ENCODE results near the gene TNFRSF25. TPM values are rescaled to one million over a fixed set of nuclear protein-coding genes. Genes with fewer than 3 reads are reported as not detected.

The TNFRSF25 gene
- total and polyA plus RNA-seq, 9 of the 15 experiments (the other 6 are each of a cell fraction or from before 2014, with no cell fraction given): 0.24 to 0.49 TPM; not detected in 7

DNA sequence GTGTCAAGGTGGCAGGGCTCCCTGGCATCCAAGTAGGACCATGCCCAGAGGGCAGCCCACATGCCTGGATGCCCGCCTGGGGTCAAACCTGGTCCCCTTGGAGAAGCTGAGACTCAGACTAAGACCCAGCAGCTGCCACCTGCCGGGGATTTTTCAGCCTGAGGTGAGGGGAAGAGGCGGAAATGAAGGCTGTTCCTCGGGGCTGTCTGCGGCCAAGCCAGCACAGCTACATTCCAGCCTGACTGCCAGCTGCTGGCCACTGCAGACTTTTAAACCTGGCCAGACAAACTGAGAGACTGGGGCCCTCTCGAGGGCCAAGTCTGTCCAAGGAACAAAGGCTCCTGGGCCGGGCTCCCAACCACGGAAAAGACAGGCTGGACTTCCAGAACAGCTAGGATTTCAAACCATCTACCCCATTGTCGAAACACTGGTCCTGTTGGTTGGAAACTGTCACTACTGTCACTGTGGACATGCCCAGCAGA lies 47.4 kb upstream of the TNFRSF25 start:
- Histone ChIP-seq H4K20me1 (replicated peaks; ENCODE audit: control insufficient read depth, insufficient read depth, low read length) (peaks cover 18% of the 10 kb centered on the region; the same call in 1 of the 2 replicates), H3K9me3 (replicated peaks; ENCODE audit: control insufficient read depth, insufficient read depth, low read depth, low read length) (no peaks in the 10 kb centered on the region), H3K79me2 (ENCODE audit: control insufficient read depth, insufficient read depth, low read length) (no peaks in the 10 kb centered on the region), H3K36me3 (ENCODE audit: control insufficient read depth, insufficient read depth, low read length) (no peaks in the 10 kb centered on the region), H3K4me3 (no peak overlapping the region), H3K9ac (ENCODE audit: insufficient read depth in 1 of 2, low read depth in 2 of 2, low read length in 2 of 2) (peak overlapping the region in 1 of 2 experiments; percentile 66; a peak in 2 of 4 replicates), H3K4me1 (replicated peaks in 1 of 2; ENCODE audit: control insufficient read depth in 2 of 2, insufficient read depth in 2 of 2, low read length in 2 of 2) (peaks cover 3 to 32% of the 10 kb centered on the region in 2 experiments; a peak in 3 of 5 replicates), H3K27me3 (ENCODE audit: control insufficient read depth in 2 of 2, insufficient read depth in 2 of 2, low read length in 2 of 2) (peaks cover 21 to 55% of the 10 kb centered on the region in 2 experiments; a peak in 4 of 5 replicates), H3K27ac (ENCODE audit: extremely low read depth, low read depth, low read length) (no peak overlapping the region), H3K4me2 (ENCODE audit: insufficient read depth, low read length) (no peak overlapping the region), H2AFZ (ENCODE audit: low read depth, low read length) (no peak overlapping the region), H3K9me1 (ENCODE audit: control insufficient read depth, insufficient read depth, low read length) (no peaks in the 10 kb centered on the region)
- no peak for TF ChIP-seq ZNF253 (CRISPR knock-in tag; conservative IDR thresholded peaks at IDR 0.05)
- TF ChIP-seq NBN (IDR thresholded peaks at IDR 0.05; ENCODE audit: low read depth): no peak
- TF ChIP-seq MED1 (CRISPR knock-in tag; IDR thresholded peaks at IDR 0.05; ENCODE audit: borderline replicate concordance): no peak
- TF ChIP-seq ZBTB34 (CRISPR knock-in tag; IDR thresholded peaks at IDR 0.05): no peak
- TF ChIP-seq ZNF444 (CRISPR knock-in tag; IDR thresholded peaks at IDR 0.05): no peak
- TF ChIP-seq, protein P1, sequence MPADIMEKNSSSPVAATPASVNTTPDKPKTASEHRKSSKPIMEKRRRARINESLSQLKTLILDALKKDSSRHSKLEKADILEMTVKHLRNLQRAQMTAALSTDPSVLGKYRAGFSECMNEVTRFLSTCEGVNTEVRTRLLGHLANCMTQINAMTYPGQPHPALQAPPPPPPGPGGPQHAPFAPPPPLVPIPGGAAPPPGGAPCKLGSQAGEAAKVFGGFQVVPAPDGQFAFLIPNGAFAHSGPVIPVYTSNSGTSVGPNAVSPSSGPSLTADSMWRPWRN (IDR thresholded peaks at IDR 0.05; ENCODE audit: low read depth): no peak
- TF ChIP-seq ZNF785 (CRISPR knock-in tag; IDR thresholded peaks at IDR 0.05): no peak
- BruUV-seq (replicated peaks): no TSS peak
- ChIA-PET POLR2A (interaction anchor here (0.6 to 3.4 kb wide), 6 partner anchors 9 to 180 kb away, joined by 3 to 21 read pairs (median 3); no protein-coding TSS in a partner anchor), CTCF (ENCODE audit: low intra/inter-chr PET ratio) (no interaction called here)
- no peak; the same call in 2 of the 3 replicates for ATAC-seq
- in situ Hi-C loops (cut with MboI) (no loop called here), intact Hi-C loops (cut with micrococcal nuclease) (no loop called here)
- no peak for DNase-seq (ENCODE audit: extremely low read depth in 1 of 4, low spot score in 3 of 4)
- WGBS (ENCODE audit: insufficient coverage, low coverage, missing lambda C conversion rate): 10% methylated on average over 9 of the region's 9 CpGs
- peak; percentile 11 for FAIRE-seq
